ENCODE data around the gene SMG6.

SMG6 gene

GRCh38 chr17:2086306-2086705 is 217.3 kb downstream of the SMG6 start:
- Histone ChIP-seq H3K36me3 (ENCODE audit: insufficient read depth, low read length) (peaks cover under 1% of the 10 kb centered on the region), H3K4me2 (ENCODE audit: low read length) (no peak overlapping the region), H3K9me3 (replicated peaks; ENCODE audit: low read length) (no peaks in the 10 kb centered on the region), H3K4me3 (ENCODE audit: low read length) (no peak overlapping the region), H3K9ac (ENCODE audit: low read depth, low read length) (no peak overlapping the region), H3K4me1 (ENCODE audit: control insufficient read depth, insufficient read depth, low read length) (peaks cover 61% of the 10 kb centered on the region), H3K27me3 (ENCODE audit: control insufficient read depth, insufficient read depth, low read length) (no peaks in the 10 kb centered on the region)

GRCh38 chr17:2085648-2085949 is 218.0 kb downstream of the SMG6 start:
- peaks cover 7% of the 10 kb centered on the region for H3K36me3 ChIP-seq (ENCODE audit: insufficient read depth, low read length)
- no peak overlapping the region for H3K4me2 ChIP-seq (ENCODE audit: low read length)
- peaks cover 60% of the 10 kb centered on the region for H3K4me1 ChIP-seq (ENCODE audit: control insufficient read depth, insufficient read depth, low read length)
- H3K27me3 ChIP-seq (ENCODE audit: control insufficient read depth, insufficient read depth, low read length): no peaks in the 10 kb centered on the region
- H3K4me3 ChIP-seq (ENCODE audit: low read length): no peak overlapping the region
- H3K9me3 ChIP-seq (replicated peaks; ENCODE audit: low read length): no peaks in the 10 kb centered on the region
- H3K9ac ChIP-seq (ENCODE audit: low read depth, low read length): no peak overlapping the region

- peaks cover 7% of the 10 kb centered on the region for H3K36me3 ChIP-seq (ENCODE audit: insufficient read depth, low read length)
- peak overlapping the region; percentile 5 for H3K4me3 ChIP-seq (ENCODE audit: low read length)
- H3K27me3 ChIP-seq (ENCODE audit: control insufficient read depth, insufficient read depth, low read length): no peaks in the 10 kb centered on the region
- H3K4me1 ChIP-seq (ENCODE audit: control insufficient read depth, insufficient read depth, low read length): peaks cover 56% of the 10 kb centered on the region
- peak overlapping the region; percentile 11 for H3K4me2 ChIP-seq (ENCODE audit: low read length)
- H3K9ac ChIP-seq (ENCODE audit: low read depth, low read length): peak overlapping the region; percentile 20
- H3K9me3 ChIP-seq (replicated peaks; ENCODE audit: low read length): no peaks in the 10 kb centered on the region
Observed at GRCh38 chr17:2084766-2085647, 218.6 kb downstream of the SMG6 start.

- peak overlapping the region; percentile 11 for H3K4me2 ChIP-seq (ENCODE audit: low read length)
- H3K9ac ChIP-seq (ENCODE audit: low read depth, low read length): peak overlapping the region; percentile 20
- H3K9me3 ChIP-seq (replicated peaks; ENCODE audit: low read length): no peaks in the 10 kb centered on the region
- peaks cover 7% of the 10 kb centered on the region for H3K36me3 ChIP-seq (ENCODE audit: insufficient read depth, low read length)
- no peak overlapping the region for H3K4me3 ChIP-seq (ENCODE audit: low read length)
- peaks cover 50% of the 10 kb centered on the region for H3K4me1 ChIP-seq (ENCODE audit: control insufficient read depth, insufficient read depth, low read length)
- no peaks in the 10 kb centered on the region for H3K27me3 ChIP-seq (ENCODE audit: control insufficient read depth, insufficient read depth, low read length)
Observed at GRCh38 chr17:2084036-2084765, 219.4 kb downstream of the SMG6 start.

DNA sequence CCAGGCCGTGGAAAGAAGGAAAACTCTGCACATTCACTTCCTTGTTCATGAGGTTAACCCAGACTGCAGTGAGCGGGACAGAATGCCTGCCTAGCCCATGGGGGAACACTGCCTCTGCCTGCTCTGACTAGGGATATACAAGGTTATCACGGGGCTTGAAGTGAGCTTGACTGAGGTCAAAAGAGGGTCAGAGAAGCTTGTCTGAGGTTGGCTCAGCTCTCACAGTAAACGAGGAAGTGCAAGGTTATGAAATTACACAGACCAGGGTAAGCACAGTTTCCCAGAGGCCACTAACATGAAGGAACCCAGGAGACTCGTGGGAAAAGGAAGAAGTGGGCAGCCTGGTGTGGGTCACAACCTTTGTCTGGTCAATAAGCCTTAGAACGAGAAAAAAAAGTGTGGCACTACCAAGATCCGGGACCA is 220.0 kb downstream of the SMG6 start:
- Histone ChIP-seq H3K4me3 (ENCODE audit: low read length) (no peak overlapping the region), H3K9ac (ENCODE audit: low read depth, low read length) (peak overlapping the region; percentile 20), H3K27me3 (ENCODE audit: control insufficient read depth, insufficient read depth, low read length) (no peaks in the 10 kb centered on the region), H3K4me2 (ENCODE audit: low read length) (no peak overlapping the region), H3K4me1 (ENCODE audit: control insufficient read depth, insufficient read depth, low read length) (peaks cover 44% of the 10 kb centered on the region), H3K9me3 (replicated peaks; ENCODE audit: low read length) (no peaks in the 10 kb centered on the region), H3K36me3 (ENCODE audit: insufficient read depth, low read length) (peaks cover 7% of the 10 kb centered on the region)

GRCh38 chr17:2082003-2082781 is 221.4 kb downstream of the SMG6 start:
- H3K9ac ChIP-seq (ENCODE audit: low read depth, low read length): peak overlapping the region; percentile 76
- H3K4me1 ChIP-seq (ENCODE audit: control insufficient read depth, insufficient read depth, low read length): peaks cover 43% of the 10 kb centered on the region
- H3K36me3 ChIP-seq (ENCODE audit: insufficient read depth, low read length): peaks cover 12% of the 10 kb centered on the region

DNA sequence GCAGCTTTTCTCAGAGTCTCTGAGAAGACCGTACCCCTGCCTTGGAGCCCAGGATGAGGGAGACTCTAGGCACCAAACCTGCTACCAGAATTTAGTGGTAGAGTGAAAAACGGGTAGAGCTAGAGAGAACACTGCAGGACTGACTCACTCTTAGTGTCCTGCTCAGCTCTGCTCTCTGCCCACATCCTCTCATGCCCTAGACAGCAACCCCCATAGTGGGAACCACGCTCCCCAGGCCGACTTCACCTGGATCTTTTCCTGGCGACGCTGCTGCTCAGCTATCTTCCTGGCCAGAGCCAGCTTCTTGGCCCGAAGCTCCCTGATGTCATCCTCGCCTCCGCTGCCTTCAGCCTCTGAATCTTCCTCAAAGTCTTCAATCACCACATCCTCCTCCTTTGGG is 222.0 kb downstream of the SMG6 start:
- H3K9ac ChIP-seq (ENCODE audit: low read depth, low read length): peak overlapping the region; percentile 76
- H3K4me2 ChIP-seq (ENCODE audit: low read length): peak overlapping the region; percentile 32
- peaks cover 16% of the 10 kb centered on the region for H3K36me3 ChIP-seq (ENCODE audit: insufficient read depth, low read length)
- no peaks in the 10 kb centered on the region for H3K27me3 ChIP-seq (ENCODE audit: control insufficient read depth, insufficient read depth, low read length)
- H3K4me3 ChIP-seq (ENCODE audit: low read length): peak overlapping the region; percentile 10
- no peaks in the 10 kb centered on the region for H3K9me3 ChIP-seq (replicated peaks; ENCODE audit: low read length)
- H3K4me1 ChIP-seq (ENCODE audit: control insufficient read depth, insufficient read depth, low read length): peaks cover 43% of the 10 kb centered on the region

More at GRCh38 chr17:2082003-2082781, 221.4 kb downstream of the SMG6 start:
- H3K27me3 ChIP-seq (ENCODE audit: control insufficient read depth, insufficient read depth, low read length): no peaks in the 10 kb centered on the region
- peak overlapping the region; percentile 32 for H3K4me2 ChIP-seq (ENCODE audit: low read length)
- H3K9me3 ChIP-seq (replicated peaks; ENCODE audit: low read length): no peaks in the 10 kb centered on the region
- H3K4me3 ChIP-seq (ENCODE audit: low read length): peak overlapping the region; percentile 10

DNA sequence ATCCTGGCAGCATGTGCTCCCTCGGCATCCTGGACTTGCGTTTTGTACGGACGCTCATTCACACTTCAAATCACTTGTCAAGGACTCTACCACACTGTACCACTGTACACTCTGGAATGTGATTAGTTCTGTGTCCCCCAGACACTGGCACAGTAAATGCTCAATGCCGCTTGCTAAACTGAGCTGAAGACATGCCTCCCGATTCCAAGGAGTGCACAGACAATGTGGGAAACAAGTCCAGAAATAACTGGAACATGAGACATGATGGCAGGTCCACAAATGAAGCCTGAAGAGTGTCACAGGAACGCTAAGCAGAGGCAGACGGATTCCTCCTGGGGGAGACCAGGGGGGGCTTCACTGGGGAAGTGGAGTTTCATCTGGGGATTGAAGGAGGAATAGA is 226.5 kb downstream of the SMG6 start:
- H3K27me3 ChIP-seq (ENCODE audit: control insufficient read depth, insufficient read depth, low read length): no peaks in the 10 kb centered on the region
- H3K4me1 ChIP-seq (ENCODE audit: control insufficient read depth, insufficient read depth, low read length): peaks cover 27% of the 10 kb centered on the region
- no peak overlapping the region for H3K9ac ChIP-seq (ENCODE audit: low read depth, low read length)
- H3K4me2 ChIP-seq (ENCODE audit: low read length): no peak overlapping the region
- H3K9me3 ChIP-seq (replicated peaks; ENCODE audit: low read length): no peaks in the 10 kb centered on the region
- H3K36me3 ChIP-seq (ENCODE audit: insufficient read depth, low read length): peaks cover 20% of the 10 kb centered on the region
- no peak overlapping the region for H3K4me3 ChIP-seq (ENCODE audit: low read length)

- H3K27me3 ChIP-seq (ENCODE audit: control insufficient read depth, insufficient read depth, low read length): no peaks in the 10 kb centered on the region
- H3K4me3 ChIP-seq (ENCODE audit: low read length): no peak overlapping the region
- H3K36me3 ChIP-seq (ENCODE audit: insufficient read depth, low read length): peaks cover 22% of the 10 kb centered on the region
- H3K4me2 ChIP-seq (ENCODE audit: low read length): no peak overlapping the region
- no peak overlapping the region for H3K9ac ChIP-seq (ENCODE audit: low read depth, low read length)
- no peaks in the 10 kb centered on the region for H3K9me3 ChIP-seq (replicated peaks; ENCODE audit: low read length)
- peaks cover 27% of the 10 kb centered on the region for H3K4me1 ChIP-seq (ENCODE audit: control insufficient read depth, insufficient read depth, low read length)
Observed at GRCh38 chr17:2076087-2076984, 227.2 kb downstream of the SMG6 start.

DNA sequence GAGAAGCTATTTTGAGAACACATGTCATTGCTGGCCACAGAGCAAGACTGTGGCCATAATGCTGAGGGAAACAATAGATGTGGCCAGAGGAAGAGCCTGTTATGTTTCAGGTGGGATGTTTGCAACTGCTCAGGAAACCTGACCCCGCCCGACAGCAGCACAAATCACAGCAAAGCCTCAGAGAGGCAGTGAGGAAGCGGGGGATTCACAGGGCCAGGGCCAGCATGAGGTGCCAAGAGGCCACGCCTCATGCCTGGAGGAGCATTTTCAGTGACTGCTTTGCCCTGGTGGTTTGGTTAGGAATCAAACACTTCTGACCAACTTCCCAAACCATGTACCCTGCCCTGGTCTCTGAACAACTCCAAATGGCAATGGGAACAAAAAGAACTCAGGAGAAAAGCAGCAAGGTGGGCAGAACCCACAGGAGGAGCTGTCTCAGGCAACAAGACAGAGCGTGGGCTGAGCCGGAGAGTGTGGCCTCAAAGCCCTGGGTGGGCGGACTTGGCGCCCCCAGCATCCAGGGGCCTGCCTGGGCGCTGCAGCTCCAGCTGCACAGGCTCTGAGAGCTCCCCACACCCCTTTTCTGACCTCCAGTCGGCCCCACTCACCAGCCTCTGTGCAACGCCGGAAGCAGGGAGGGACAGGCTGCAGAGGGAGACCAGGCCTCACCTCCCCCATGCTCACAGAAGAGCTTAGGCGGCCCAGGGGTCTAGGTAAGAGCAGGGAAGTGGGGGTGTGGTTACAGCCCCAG is 228.1 kb downstream of the SMG6 start:
- Histone ChIP-seq H3K9me3 (replicated peaks; ENCODE audit: low read length) (no peaks in the 10 kb centered on the region), H3K36me3 (ENCODE audit: insufficient read depth, low read length) (peaks cover 23% of the 10 kb centered on the region), H3K4me1 (ENCODE audit: control insufficient read depth, insufficient read depth, low read length) (peaks cover 29% of the 10 kb centered on the region), H3K27me3 (ENCODE audit: control insufficient read depth, insufficient read depth, low read length) (no peaks in the 10 kb centered on the region), H3K4me3 (ENCODE audit: low read length) (no peak overlapping the region), H3K9ac (ENCODE audit: low read depth, low read length) (peak overlapping the region; percentile 45), H3K4me2 (ENCODE audit: low read length) (no peak overlapping the region)

Data from skeletal muscle satellite cell (primary cell).